CD4-positive, alpha-beta T cell (primary cell): ENCODE results near the gene NR2F2. TPM values are rescaled to one million over a fixed set of nuclear protein-coding genes. Genes with fewer than 3 reads are reported as not detected.

Source experiments
- ATAC-seq: fragments of 200-7000 bp; cut with Tn5 transposase; one replicate; pipeline ENCODE4 v1.10.0; 2022; ENCODE audit warnings: mild to moderate bottlenecking; ENCODE audit not compliant: poor library complexity
- CTCF ChIA-PET: fragments of 350-600 bp; sonication (Branson Sonifier 250); formaldehyde crosslinking; loops from one replicate; lab custom pipeline; 2021; ENCODE audit warnings: antibody characterized with exemption, inconsistent platforms; lab: Charles Lee
- POLR2A ChIA-PET: fragments of 350-600 bp; sonication (Branson Sonifier 250); formaldehyde crosslinking; loops from one replicate; lab custom pipeline; 2021; ENCODE audit warnings: antibody characterized with exemption, inconsistent platforms; lab: Charles Lee
- DNase-seq, 14 experiments: peaks; one replicate each; pipeline ENCODE4 v3.0.0-alpha.2; 2013 to 2020; ENCODE audit warnings: mixed read lengths in 2 of 14
- H3K27ac ChIP-seq, 2 donors: one replicate each; pipeline versions ENCODE4 v1.5.1 to v1.7.0; 2013; ENCODE audit warnings: low read length in 2 of 2, low read depth in 1 of 2, mild to moderate bottlenecking in 1 of 2
- H3K27me3 ChIP-seq, 2 experiments: 1 replicate in 1 of 2; 2 replicates in 1 of 2; pipeline versions ENCODE4 v1.6.1 to v1.7.0; 2013; ENCODE audit warnings: low read length in 2 of 2, control low read depth in 1 of 2, mild to moderate bottlenecking in 1 of 2, moderate library complexity in 1 of 2; ENCODE audit not compliant: insufficient read depth in 2 of 2, control insufficient read depth in 1 of 2
- H3K36me3 ChIP-seq: one replicate; pipeline ENCODE4 v1.6.1; 2013; ENCODE audit warnings: low read length, control low read depth; ENCODE audit not compliant: insufficient read depth
- H3K4me1 ChIP-seq: one replicate; pipeline ENCODE4 v1.6.1; 2013; ENCODE audit warnings: low read length, control low read depth; ENCODE audit not compliant: insufficient read depth
- H3K4me3 ChIP-seq: one replicate; pipeline ENCODE4 v1.5.1; 2013; ENCODE audit warnings: mild to moderate bottlenecking, low read length, moderate library complexity
- H3K9me3 ChIP-seq, 2 experiments: 1 replicate in 1 of 2; 2 replicates in 1 of 2; pipeline versions ENCODE4 v1.6.1 to v1.7.0; 2013; ENCODE audit warnings: low read length in 2 of 2, mild to moderate bottlenecking in 2 of 2, control low read depth in 1 of 2, moderate library complexity in 1 of 2; ENCODE audit not compliant: control insufficient read depth in 1 of 2, insufficient read depth in 1 of 2
- H3K27ac Mint-ChIP-seq: one replicate; pipeline ENCODE4 v1.8.0; 2020; ENCODE audit warnings: mixed read lengths
- H3K27me3 Mint-ChIP-seq: one replicate; pipeline ENCODE4 v1.8.0; 2021; ENCODE audit warnings: mixed read lengths
- H3K36me3 Mint-ChIP-seq: one replicate; pipeline ENCODE4 v1.8.0; 2021; ENCODE audit warnings: low read depth, mixed read lengths
- H3K4me1 Mint-ChIP-seq: one replicate; pipeline ENCODE4 v1.8.0; 2021; ENCODE audit warnings: low read depth, mixed read lengths
- H3K4me3 Mint-ChIP-seq: one replicate; pipeline ENCODE4 v1.8.0; 2020; ENCODE audit warnings: mild to moderate bottlenecking, mixed read lengths
- H3K9me3 Mint-ChIP-seq: one replicate; pipeline ENCODE4 v1.8.0; 2020; ENCODE audit warnings: mixed read lengths
- intact Hi-C, 2 experiments: fragments of 100-400 bp; cut with DNase I in 1 of 2; cut with micrococcal nuclease in 1 of 2; formaldehyde crosslinking; loops; one replicate each; pipeline versions ENCODE4 v1.15.1 to v1.9.0; 2023 to 2025; cut with DNase I, micrococcal nuclease
- total RNA-seq, 174 experiments: library from RNA in 2 of 174; stranded (reverse) in 2 of 174; gene quantifications; one replicate each; pipeline ENCODE4 v1.2.3 and lab custom pipeline; 2021 to 2026
- TF ChIP-seq, protein P1 (sequence below): fragments of 200-600 bp; IDR thresholded peaks from one replicate; pipeline ENCODE4 v1.8.0; 2022; ENCODE audit warnings: antibody characterized with exemption, mild to moderate bottlenecking

The NR2F2 gene
- total RNA-seq, 2 experiments from 2014 or later = not detected

DNA sequence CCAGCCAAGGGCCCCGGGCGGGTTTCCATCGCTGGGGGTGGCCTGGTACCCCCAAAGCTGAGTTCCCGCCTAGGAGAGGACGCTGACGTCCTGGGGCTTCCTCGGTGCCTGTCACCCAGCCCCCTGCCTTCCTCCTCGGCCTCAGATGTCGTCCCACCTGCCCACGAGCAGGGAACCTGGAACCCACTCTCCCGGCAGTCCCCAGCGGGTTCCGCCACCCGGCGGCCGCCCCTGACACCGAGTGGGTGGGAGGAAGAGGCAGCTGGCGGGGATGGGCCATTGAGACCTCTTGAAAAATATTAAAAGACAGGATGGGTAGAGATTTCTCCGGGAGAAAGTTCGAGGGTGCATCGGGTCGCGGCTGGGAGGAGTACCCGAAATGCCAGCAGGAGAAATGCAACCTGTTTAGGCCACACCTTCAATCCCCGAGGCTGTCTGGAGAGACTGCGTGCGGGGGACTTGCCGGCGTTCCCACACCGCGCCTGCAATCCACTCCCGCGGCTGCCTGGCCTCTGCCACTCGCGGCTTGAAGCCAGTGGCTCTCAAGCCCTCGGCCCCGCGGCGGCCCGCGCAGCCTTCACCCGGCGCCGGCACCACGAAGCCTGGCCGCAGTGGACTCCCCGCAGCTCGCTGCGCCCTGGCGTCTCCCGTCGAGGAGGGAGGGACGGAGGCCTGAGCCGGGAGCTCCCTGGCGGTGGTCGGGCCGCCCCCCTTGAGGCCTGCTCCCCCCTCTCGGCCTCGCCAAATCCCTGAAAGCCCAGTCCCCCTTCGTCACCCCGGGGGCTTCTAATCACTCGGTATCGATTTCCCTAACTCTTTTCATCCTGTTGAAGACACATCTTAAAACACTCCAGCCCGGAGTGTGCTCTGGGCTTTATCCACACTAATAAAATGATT, 8.6 kb upstream of the NR2F2 start:
- no peaks in the 10 kb centered on the region for H3K9me3 Mint-ChIP-seq
- ChIA-PET POLR2A (no interaction called here), CTCF (no interaction called here)
- H3K36me3 Mint-ChIP-seq = no peaks in the 10 kb centered on the region
- Histone ChIP-seq H3K4me1 (peaks cover 5% of the 10 kb centered on the region), H3K36me3 (no peaks in the 10 kb centered on the region), H3K27me3 (peaks cover 62 to 88% of the 10 kb centered on the region in 2 experiments), H3K4me3 (no peak overlapping the region), H3K27ac (no peak overlapping the region), H3K9me3 (peaks cover 5 to 29% of the 10 kb centered on the region in 2 experiments)
- peaks cover 5% of the 10 kb centered on the region for H3K4me1 Mint-ChIP-seq
- intact Hi-C loops = no loop called here
- TF ChIP-seq, protein P1, sequence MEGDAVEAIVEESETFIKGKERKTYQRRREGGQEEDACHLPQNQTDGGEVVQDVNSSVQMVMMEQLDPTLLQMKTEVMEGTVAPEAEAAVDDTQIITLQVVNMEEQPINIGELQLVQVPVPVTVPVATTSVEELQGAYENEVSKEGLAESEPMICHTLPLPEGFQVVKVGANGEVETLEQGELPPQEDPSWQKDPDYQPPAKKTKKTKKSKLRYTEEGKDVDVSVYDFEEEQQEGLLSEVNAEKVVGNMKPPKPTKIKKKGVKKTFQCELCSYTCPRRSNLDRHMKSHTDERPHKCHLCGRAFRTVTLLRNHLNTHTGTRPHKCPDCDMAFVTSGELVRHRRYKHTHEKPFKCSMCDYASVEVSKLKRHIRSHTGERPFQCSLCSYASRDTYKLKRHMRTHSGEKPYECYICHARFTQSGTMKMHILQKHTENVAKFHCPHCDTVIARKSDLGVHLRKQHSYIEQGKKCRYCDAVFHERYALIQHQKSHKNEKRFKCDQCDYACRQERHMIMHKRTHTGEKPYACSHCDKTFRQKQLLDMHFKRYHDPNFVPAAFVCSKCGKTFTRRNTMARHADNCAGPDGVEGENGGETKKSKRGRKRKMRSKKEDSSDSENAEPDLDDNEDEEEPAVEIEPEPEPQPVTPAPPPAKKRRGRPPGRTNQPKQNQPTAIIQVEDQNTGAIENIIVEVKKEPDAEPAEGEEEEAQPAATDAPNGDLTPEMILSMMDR = no peak
- DNase-seq = no peak
- ATAC-seq = no peak
- H3K27ac Mint-ChIP-seq = no peak overlapping the region
- H3K27me3 Mint-ChIP-seq = peaks cover 75% of the 10 kb centered on the region
- no peak overlapping the region for H3K4me3 Mint-ChIP-seq

DNA sequence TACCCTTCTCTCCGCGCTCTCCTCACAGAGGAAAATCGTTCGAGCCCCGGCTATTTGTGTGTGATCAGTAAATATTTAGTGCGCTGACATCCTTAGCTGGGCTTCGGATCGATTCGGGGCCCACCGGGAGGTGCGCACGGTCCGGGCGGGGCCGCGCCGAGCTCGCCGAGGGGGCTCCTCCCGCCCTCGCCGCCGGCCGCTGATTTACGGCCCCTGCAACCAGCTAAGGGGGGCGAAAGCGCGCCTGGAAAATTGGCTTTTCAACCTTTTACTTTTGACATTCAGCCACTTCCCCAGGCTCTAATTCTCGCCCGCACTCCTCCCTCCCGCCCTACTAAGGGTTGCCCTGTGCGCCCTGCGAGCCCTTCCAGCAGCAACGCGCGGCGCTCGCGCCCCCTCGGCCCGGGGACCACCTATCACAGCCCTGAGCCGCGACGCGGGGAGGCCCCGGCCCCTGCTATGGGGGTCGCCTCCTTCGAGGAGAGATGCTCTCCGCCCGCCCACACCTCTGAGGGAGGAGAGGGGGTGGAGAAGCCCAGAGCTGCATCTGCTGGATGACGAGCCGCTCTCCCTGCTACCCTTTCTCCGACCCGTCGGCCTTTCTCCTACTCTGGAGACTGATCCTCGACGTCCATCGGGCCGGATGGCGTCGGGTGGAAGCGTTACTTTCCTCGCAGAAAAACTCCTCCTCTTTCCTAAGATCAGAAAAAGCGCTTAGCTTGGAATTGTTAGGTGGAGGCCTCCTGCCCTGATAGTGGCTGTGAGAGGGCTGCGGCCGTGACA, 7.8 kb upstream of the NR2F2 start:
- no peaks in the 10 kb centered on the region for H3K36me3 ChIP-seq
- peaks cover 64 to 89% of the 10 kb centered on the region in 2 experiments for H3K27me3 ChIP-seq
- peaks cover 78% of the 10 kb centered on the region for H3K27me3 Mint-ChIP-seq
- TF ChIP-seq, protein P1 = no peak
- ATAC-seq = no peak
- H3K4me1 Mint-ChIP-seq = peaks cover 8% of the 10 kb centered on the region
- DNase-seq = no peak
- H3K4me3 Mint-ChIP-seq = no peak overlapping the region
- ChIA-PET POLR2A (no interaction called here), CTCF (no interaction called here)
- intact Hi-C loops = no loop called here
- H3K36me3 Mint-ChIP-seq = no peaks in the 10 kb centered on the region
- no peak overlapping the region for H3K27ac Mint-ChIP-seq
- H3K4me3 ChIP-seq = no peak overlapping the region
- H3K9me3 ChIP-seq = peaks cover 5 to 32% of the 10 kb centered on the region in 2 experiments
- no peak overlapping the region for H3K27ac ChIP-seq
- H3K4me1 ChIP-seq = peaks cover 5% of the 10 kb centered on the region
- no peaks in the 10 kb centered on the region for H3K9me3 Mint-ChIP-seq

DNA sequence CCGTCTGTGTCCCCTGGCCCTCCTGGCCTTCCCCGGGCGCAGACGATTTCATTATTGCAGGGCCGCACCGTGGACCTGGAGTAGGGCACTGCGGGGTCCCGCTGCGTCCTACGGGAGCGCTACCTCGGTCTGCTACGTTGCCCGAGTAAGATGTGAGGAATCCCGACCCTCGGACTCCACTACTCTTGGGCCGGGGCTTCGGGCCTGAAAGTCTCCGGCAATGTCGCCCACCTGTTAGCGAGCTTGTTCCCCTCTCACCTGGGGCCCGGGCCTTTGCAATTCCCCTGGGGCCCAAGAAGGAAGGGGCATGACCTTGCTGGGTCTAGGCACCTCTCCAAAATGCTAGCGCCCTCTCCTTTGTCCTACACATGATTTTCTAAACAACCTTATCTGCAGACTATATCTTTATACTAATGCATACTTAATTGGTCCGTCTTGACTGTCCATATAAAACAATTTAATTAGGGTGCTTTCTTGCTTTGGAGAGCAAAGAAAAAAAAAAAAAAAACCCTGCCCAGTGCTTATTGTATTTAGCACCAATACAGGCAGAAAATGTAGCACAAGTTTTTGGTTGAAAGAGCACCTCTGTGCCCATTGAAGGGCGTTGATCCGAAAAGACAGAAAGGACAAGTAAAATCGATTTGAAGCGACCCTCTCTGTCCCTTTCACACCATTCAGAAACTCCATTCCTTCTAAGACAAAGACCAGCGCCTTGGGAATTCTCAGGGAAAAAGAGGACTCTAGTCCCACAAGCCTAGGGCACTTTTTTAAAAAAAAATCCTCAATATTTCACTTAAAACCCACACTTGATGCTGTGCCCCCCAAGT, 7.0 kb upstream of the NR2F2 start:
- no peak for ATAC-seq
- peaks cover 8% of the 10 kb centered on the region for H3K4me1 Mint-ChIP-seq
- H3K9me3 ChIP-seq = peaks cover 5 to 32% of the 10 kb centered on the region in 2 experiments
- no peak overlapping the region for H3K4me3 Mint-ChIP-seq
- TF ChIP-seq, protein P1 = no peak
- H3K9me3 Mint-ChIP-seq = no peaks in the 10 kb centered on the region
- no peaks in the 10 kb centered on the region for H3K36me3 Mint-ChIP-seq
- CTCF ChIA-PET = no interaction called here
- H3K4me1 ChIP-seq = peaks cover 5% of the 10 kb centered on the region
- no peak for DNase-seq
- no peak overlapping the region for H3K4me3 ChIP-seq
- no peak overlapping the region for H3K27ac ChIP-seq
- no peak overlapping the region for H3K27ac Mint-ChIP-seq
- H3K36me3 ChIP-seq = no peaks in the 10 kb centered on the region
- intact Hi-C loops = no loop called here
- POLR2A ChIA-PET = no interaction called here
- peaks cover 83% of the 10 kb centered on the region for H3K27me3 Mint-ChIP-seq
- peaks cover 70 to 92% of the 10 kb centered on the region in 2 experiments for H3K27me3 ChIP-seq
